OCI-LY3 (cell line): Measurements from ENCODE around the gene TIFAB.

Source experiments
- CTCF ChIP-seq: fragments of 200-600, 300-600 bp; sonication (generic); IDR thresholded peaks from 2 replicates; pipeline ENCODE4 v1.5.1; 2014; ENCODE audit warnings: antibody characterized with exemption, low read length, low read depth
- EZH2phosphoT487 ChIP-seq: fragments of 200-600 bp; shearing (Covaris generic); IDR thresholded peaks from 2 replicates; pipeline ENCODE4 v1.6.1; 2018; ENCODE audit warnings: antibody characterized with exemption, mixed run types, low read depth

- TF ChIP-seq CTCF (no peak), EZH2phosphoT487 (no peak)
These were observed 15.2 kb downstream of the TIFAB start for GRCh38 chr5:135436951-135437418.
